GM21381 (cell line): ENCODE data around the gene NBPF1.
"Not testable (repeated sequence)": the region's sequence is repeated elsewhere in the genome, so short reads cannot be mapped to it uniquely, and the experiment has no call there.

Experiments
- ATAC-seq: cut with Tn5 transposase; IDR thresholded peaks from one replicate; pipeline ENCODE4 v1.9.1; 2021; ENCODE audit warnings: mild to moderate bottlenecking, moderate library complexity; ENCODE audit not compliant: unreplicated experiment

Gene NBPF1

GRCh38 chr1:16553244-16553643 lies 60.1 kb downstream of the NBPF1 start:
- ATAC-seq, result not testable (repeated sequence)

DNA sequence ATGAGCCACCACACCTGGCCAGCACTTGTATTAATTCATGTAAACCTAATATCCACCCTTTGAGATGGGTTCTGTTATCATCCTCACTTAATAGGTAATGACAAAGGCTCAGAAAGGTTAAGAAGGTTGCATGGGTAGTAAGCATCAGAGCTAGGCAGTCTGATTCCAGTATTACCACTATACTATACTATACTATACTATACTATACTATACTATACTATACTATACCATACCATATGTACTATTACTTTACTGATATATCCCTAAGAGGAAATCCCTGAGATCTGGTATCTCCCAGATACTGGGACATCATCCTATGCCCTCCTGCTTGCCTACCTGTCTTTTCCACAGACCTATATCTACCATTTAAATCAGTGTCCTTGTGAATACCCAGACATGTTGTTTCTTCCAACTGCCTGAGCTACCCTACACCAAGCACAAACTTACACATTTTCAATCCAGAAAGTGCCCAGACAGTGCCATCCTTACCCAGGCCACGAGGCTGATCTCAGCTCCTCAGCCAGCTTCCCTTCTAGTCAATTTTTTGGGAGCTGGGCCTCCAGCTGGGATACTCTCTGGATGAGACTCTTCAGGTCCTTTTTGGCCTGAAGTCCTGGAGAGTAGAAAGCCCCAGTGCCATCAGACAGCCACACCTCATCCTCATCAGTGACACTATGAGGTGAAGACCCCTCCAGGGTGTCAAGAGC lies 63.0 kb downstream of the NBPF1 start:
- not testable (repeated sequence) for ATAC-seq

DNA sequence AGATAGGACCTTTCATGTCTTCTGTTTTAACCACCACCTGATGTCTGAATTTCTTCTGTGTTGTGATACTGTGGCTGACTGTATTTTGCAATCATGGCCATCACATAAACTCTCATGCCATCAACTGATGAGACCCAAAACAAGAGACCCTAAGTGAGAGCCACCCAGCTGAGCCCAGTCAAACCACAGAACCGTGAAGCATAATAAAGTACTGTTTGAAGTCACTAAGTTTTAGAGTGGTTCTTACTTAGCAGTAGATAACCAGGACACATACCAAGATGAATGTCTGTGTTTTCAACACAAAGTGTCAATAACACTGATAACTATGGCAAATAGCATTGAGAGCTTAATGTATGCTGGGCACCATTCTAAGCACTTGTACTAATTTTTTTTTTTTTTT lies 63.8 kb downstream of the NBPF1 start:
- not testable (repeated sequence) for ATAC-seq

DNA sequence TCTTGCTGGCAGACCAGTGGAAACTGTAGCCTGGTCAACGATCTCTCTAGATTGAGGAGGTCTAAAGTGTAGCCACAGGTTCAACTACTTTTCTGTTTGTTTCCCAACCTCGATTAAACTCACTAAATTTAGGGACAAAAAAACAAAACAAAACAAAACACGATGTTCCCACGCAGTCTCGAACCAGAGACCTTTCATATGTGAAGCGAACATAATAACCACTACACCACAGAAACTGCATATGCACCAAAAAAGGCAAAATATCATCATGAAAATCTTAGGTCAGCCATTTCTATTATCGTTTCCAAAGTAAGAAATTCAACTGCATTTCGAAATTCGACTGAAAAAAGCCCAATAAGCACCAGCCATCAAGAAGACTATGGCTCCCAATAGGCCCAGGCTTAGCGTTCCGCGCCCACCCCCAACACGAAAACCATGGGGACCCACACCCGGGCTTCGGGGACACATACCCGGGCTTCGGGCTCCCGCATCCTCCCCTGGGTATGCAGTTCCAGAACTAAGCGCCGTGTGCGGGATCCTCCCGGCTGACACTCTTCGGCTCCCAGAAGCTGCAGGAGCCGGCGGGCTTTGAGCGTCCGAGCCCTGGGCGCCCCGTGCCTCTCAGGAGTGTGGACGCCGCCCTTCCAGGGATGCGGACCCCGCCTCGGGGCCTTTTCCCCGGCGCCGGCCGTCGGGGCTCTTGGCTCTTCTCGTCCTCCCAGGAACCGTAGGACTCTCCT lies 65.7 kb downstream of the NBPF1 start:
- not testable (repeated sequence) for ATAC-seq

GRCh38 chr1:16545682-16546095 lies 67.7 kb downstream of the NBPF1 start:
- not testable (repeated sequence) for ATAC-seq

GRCh38 chr1:16540421-16540893 lies 72.9 kb downstream of the NBPF1 start:
- not testable (repeated sequence) for ATAC-seq

- ATAC-seq, result not testable (repeated sequence)
Measured at GRCh38 chr1:16537528-16537927, 75.8 kb downstream of the NBPF1 start.

DNA sequence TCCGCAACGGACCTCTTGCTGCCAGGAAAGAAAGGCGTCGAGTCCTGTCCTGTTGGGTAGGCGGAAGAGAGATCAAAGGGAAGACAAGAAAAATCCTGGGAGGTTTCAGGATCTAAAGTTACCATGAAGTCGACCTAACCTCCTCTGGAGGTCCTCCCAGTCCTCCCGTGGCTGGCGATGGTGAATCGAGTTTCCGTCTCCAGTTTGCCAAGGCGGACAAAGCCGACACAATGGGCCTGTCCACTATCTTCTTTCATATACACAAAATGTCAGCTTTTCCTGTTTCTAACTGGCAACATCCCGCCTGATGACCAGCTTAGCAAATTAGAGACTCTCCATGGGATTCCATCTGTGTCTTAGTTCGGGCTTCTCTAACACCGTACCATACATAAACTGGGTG lies 76.6 kb downstream of the NBPF1 start:
- ATAC-seq, result not testable (repeated sequence)

GRCh38 chr1:16535898-16536297 lies 77.5 kb downstream of the NBPF1 start:
- not testable (repeated sequence) for ATAC-seq

DNA sequence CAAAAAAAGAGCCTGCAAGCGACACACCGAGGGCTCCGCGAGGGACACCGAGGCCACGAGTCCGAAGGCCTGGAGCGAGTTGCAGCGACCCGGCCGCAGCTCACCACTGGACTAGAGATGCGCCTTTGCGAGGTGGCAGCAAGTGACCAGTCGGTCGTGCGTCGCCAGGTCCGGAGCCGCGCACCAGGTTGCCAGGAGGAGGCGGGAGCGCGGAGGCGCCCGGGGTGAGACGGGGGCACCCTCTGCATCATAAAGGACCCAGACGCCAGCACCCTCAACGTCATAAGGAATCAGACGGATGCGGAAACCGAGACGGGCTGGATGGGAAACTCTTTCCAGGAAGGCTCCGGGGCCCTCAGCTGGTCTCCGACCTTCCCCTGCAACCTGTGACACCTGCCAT lies 77.9 kb downstream of the NBPF1 start:
- not testable (repeated sequence) for ATAC-seq

- ATAC-seq, result not testable (repeated sequence)
Measured at GRCh38 chr1:16534829-16535456, 78.4 kb downstream of the NBPF1 start.

GRCh38 chr1:16534239-16534828 lies 79.0 kb downstream of the NBPF1 start:
- ATAC-seq, result not testable (repeated sequence)

DNA sequence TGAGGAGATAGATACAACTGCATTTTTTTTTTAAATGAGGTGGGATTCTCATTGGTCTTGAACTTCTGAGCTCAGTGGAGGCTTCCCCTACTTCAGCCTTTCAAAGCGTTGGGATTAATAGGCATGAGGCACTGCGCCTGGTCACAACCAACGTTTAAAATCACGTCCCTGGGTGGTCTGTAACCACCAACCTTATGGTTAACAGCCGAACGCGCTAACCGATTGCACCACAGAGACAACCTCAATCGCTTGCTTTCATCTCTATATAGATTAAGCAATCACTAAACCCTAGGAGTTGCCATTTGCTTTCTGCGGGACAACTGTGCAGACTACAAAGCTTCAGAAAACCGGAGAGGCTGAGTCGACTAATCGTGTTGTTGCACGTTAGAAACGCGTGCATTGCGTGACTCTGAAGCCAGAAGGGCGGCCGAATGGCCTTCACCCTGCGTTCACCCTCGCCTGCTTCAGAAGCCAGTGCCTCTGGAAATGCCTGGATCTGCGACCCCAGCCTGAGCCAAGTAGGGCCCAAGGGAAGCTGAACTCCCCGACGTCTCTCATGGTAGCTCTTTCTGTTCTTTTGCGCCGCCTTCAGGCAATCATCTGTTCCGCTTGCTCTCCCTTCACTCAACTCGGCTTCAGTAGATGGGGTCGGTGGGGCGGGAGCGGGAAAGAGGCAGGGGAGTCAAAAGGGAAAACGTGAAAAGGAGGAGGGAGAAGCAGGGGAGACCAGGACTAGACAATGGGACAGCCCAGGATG lies 81.0 kb downstream of the NBPF1 start:
- ATAC-seq, result not testable (repeated sequence)

- not testable (repeated sequence) for ATAC-seq
Measured at GRCh38 chr1:16528338-16528737, 85.0 kb downstream of the NBPF1 start.

- ATAC-seq, result not testable (repeated sequence)
Measured at GRCh38 chr1:16525769-16526168, 87.6 kb downstream of the NBPF1 start.

- ATAC-seq, result not testable (repeated sequence)
Measured at GRCh38 chr1:16521679-16522078, 91.7 kb downstream of the NBPF1 start.

DNA sequence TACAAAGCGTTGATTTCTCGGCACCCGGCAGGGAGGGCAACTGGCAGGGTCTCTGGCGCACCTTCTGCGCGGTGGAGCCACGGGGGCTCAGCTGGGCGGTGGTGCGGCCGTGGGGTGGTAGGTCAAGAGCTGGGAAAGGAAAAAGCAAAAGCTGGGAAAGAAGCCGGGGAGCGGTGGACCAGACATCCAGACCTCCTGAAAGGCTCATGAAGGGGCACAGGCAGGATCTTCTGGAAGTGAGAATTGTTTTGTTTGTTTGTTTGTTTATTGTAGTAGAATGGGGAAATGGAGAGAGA lies 92.1 kb downstream of the NBPF1 start:
- no peak for ATAC-seq

DNA sequence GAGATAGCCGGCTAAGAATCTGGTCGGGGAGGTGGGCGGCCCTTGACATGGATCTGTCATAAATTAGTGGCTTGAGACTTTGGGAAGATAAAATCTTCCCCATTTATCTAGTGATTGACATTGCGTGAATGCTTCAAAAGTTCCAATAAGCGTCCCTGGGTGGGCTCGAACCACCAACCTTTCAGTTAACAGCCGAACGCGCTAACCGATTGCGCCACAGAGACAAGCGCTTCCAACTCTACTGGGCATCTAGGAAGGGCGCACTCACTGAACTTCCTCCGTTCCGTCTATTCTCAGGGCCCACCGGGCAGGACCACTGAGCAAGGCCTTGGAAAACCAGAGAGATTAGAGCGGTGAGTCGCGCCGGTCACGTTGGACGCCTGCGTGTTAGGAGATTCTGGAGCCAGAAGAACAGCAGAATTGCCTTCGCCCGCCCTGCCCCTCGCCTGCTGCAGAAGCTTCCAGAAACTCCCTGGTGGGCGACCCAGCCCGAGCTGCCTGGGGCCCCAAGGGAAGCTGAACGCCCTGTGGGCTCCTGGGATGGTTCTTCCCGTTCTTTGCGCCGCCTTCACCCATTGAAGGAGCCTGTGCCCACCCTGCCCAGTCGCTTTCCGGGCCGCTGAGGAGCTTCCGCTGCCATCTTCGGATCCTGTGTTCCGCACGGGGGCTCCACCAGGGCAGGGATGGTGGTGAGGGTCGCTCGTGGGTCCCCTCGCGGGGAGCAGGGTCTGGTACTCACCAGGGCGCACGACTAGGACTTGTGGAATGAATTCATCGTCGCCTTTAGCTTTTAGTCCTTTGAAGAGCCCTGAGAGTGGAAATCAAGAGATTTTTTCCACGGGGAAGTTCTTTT lies 92.7 kb downstream of the NBPF1 start:
- not testable (repeated sequence) for ATAC-seq

GRCh38 chr1:16519255-16519951 lies 94.0 kb downstream of the NBPF1 start:
- not testable (repeated sequence) for ATAC-seq
